ENCODE measurements around the gene PPIL1. TPM values are rescaled to one million over a fixed set of nuclear protein-coding genes. Genes with fewer than 3 reads are reported as not detected.

PPIL1 gene
- 10 to 100 TPM; 27.0 to 29.3 TPM for total RNA-seq

DNA sequence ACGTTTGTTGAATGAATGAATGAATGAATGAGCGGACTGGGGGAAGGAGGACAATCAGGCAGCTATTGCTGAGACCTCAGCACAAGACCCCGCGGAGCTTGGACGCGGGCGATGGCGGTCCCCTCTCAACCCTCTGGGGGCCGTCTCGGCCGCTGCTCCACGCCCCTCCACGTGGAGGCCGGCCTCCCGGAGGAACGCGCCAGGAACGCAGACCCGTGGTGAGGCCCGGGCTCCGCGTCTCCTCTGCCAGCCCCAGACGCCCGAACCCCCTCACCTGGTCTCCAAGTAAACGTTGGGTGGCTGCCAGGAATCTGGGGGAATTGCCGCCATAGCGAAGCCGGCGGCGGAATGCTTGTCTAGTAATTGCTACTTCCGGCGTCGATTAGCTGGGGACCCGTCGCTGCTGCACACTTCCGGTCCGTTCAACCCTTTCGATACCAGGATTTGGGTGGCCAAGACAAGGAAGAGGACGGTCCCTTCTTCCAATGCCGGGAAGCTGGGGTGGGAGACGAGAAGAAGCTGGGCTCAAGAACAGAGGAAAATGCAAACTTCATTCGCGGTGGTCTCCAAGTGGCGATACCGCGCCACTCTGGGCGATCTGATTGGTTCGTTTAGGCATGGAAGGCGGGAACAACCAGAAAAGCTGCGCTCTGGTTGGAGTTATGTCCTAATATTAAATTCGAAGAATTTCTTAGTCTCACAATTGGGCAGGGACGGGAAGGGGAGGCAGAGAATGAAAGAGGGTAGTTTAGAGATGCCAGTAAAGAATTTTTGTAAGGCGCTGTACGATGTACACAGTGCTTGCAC is at the start of gene PPIL1:
PPIL1 (minus strand) TSS at position 361 of the 807 bp plus-strand sequence; CDS start at position 330, 31 bp downstream.
- peak within 1 kb of the TSS; percentile 97 for H3K27ac Mint-ChIP-seq
- H3K27me3 Mint-ChIP-seq = peaks cover 10% of the 10 kb centered on the region
- peak within 1 kb of the TSS; percentile 88 for H3K4me3 Mint-ChIP-seq
- CTCF ChIA-PET = interaction anchor here (0.6 to 6.2 kb wide), 23 partner anchors 11 to 440 kb away, joined by 3 to 77 read pairs (median 4); partner anchors contain the start of gene C6orf89
- H3K9me3 Mint-ChIP-seq = no peaks in the 10 kb centered on the region
- DNase-seq = peak; percentile 86
- H3K4me1 Mint-ChIP-seq = peaks cover 59% of the 10 kb centered on the region
- H3K36me3 Mint-ChIP-seq (ENCODE audit: low read depth) = peaks cover 19% of the 10 kb centered on the region
- POLR2A ChIA-PET = interaction anchor here (0.6 to 0.7 kb wide), 2 partner anchors 14 to 309 kb away, joined by 3 read pairs; no protein-coding TSS in a partner anchor

DNA sequence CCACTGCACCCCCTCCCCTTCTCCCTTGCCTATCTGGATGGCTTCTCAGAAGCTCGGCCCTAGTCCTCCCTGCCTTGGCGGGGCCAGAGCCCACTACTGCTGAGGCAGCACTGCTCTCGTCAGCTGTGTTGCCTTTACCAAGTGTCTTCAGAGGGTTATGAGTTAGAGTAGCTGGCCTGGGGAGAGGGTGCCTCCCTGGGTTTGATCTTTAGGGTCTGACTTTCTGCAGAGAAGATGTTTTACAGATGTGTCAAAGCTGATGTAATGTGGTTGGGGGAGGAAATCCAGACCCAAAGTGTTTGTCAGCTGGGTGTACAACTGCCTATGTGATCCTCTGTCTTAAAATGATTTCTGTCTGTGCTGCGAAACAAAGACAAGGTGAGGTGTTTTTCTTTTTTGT is 49.5 kb upstream of the PPIL1 start:
- DNase-seq = peak; percentile 39
- Mint-ChIP-seq H3K27ac (peak overlapping the region; percentile 81), H3K36me3 (ENCODE audit: low read depth) (peaks cover 41% of the 10 kb centered on the region), H3K27me3 (no peaks in the 10 kb centered on the region), H3K4me3 (no peak overlapping the region), H3K4me1 (peaks cover 47% of the 10 kb centered on the region), H3K9me3 (no peaks in the 10 kb centered on the region)
- ChIA-PET CTCF (interaction anchor here (1.2 kb wide), 1 partner anchor 10 kb away, joined by 3 read pairs; no protein-coding TSS in a partner anchor), POLR2A (no interaction called here)

DNA sequence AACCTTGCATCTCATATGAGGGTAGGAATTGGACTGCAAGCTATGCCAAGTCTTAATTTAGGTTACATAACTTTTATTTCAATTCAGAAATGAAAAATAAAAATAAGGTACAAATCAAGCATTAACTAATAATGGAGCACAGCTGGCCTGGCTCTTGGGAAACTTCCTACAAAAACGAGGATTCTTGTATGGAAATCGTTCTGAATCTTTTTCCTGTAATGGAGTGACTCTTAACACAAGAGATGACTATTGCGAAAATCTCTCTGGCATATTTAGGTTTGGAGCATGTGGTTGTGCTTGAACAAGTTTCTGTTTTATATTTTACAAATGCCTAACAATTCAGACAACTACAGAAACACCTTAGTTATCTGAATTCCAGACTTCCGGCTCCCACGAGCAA is 45.9 kb upstream of the PPIL1 start:
- Mint-ChIP-seq H3K9me3 (no peaks in the 10 kb centered on the region), H3K4me1 (peaks cover 44% of the 10 kb centered on the region), H3K27me3 (no peaks in the 10 kb centered on the region), H3K36me3 (ENCODE audit: low read depth) (peaks cover 57% of the 10 kb centered on the region), H3K4me3 (no peak overlapping the region), H3K27ac (no peak overlapping the region)
- no peak for DNase-seq
- ChIA-PET CTCF (no interaction called here), POLR2A (no interaction called here)

DNA sequence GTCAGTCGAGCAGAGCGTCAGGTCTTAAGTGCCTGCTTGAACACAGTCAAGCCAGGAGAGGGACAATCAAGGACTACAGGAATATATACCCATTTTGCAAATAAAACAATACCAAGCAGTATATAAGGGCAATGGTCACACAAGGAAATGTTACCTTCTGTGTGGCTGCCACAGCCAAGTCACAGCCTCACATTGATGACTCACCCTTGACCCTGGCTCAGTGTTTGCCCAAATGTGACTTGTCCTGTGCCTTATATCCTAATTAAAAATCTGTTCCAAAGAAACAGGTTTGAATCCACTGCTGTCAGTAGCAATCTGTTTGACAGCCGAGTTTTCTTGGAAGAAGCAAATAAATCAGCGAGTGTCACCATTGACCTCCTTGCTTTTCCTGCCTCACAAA is 45.4 kb upstream of the PPIL1 start:
- H3K27ac Mint-ChIP-seq = no peak overlapping the region
- H3K36me3 Mint-ChIP-seq (ENCODE audit: low read depth) = peaks cover 58% of the 10 kb centered on the region
- H3K4me3 Mint-ChIP-seq = no peak overlapping the region
- ChIA-PET POLR2A (no interaction called here), CTCF (no interaction called here)
- peaks cover 44% of the 10 kb centered on the region for H3K4me1 Mint-ChIP-seq
- no peaks in the 10 kb centered on the region for H3K27me3 Mint-ChIP-seq
- H3K9me3 Mint-ChIP-seq = no peaks in the 10 kb centered on the region
- no peak for DNase-seq

DNA sequence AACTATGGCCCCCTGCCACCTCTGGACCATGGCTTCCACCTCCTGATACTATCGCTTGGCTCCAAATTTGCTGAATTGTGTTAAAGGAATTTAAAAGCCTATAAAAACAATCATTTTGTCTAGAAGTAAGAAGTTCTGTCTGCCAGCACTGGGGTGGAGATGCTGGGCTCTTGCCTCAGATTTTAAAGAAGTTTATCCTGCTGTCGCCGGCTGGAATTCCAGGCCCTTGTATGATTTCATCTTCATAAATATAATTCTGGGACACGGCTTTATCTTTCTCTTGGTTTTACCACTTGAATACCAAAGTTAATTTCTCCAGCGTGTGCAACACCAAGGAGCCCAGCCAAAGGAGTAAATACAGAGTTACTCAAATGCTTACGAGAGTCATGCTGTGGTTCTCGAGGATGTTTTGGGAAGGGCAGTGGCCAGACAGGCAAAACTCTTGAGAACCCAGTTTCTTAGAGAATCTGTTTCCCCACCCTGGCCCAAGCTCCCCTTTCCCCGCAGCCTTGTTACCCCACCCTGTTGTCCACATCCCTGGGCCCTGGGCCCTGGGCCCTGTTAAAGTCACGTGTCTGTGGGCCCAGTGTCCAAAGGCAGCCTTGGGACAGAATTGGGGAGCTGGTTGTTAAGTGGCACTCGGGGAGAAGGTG is 43.1 kb upstream of the PPIL1 start:
- Mint-ChIP-seq H3K9me3 (no peaks in the 10 kb centered on the region), H3K4me1 (peaks cover 45% of the 10 kb centered on the region), H3K27ac (no peak overlapping the region), H3K36me3 (ENCODE audit: low read depth) (peaks cover 61% of the 10 kb centered on the region), H3K27me3 (no peaks in the 10 kb centered on the region), H3K4me3 (no peak overlapping the region)
- ChIA-PET POLR2A (no interaction called here), CTCF (no interaction called here)
- DNase-seq = no peak

DNA sequence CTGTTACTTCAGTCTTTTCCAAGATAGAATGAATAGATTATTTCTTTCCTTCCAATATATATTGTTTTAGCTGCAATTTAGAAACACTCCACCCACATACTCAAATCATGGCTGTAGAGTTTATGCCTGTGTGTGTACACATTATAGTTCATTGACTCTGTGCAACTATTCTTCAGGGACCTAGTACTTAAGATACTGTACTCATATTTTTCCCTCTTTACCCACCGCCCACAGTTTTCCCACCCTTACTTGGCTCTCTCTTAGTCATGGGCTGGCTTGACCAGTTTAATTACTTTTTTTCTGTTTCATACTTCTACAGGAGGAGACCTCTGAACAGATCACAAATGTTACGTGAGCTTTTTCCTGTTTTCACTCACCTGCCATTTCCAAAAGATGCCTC is 41.5 kb upstream of the PPIL1 start:
- Mint-ChIP-seq H3K4me3 (no peak overlapping the region), H3K36me3 (ENCODE audit: low read depth) (peaks cover 58% of the 10 kb centered on the region), H3K9me3 (no peaks in the 10 kb centered on the region), H3K27ac (no peak overlapping the region), H3K4me1 (peaks cover 56% of the 10 kb centered on the region), H3K27me3 (no peaks in the 10 kb centered on the region)
- CTCF ChIA-PET = interaction anchor here (1.5 to 2.0 kb wide), 2 partner anchors 10 to 42 kb away, joined by 3 to 6 read pairs; partner anchors contain the start of gene PPIL1
- POLR2A ChIA-PET = no interaction called here
- no peak for DNase-seq

DNA sequence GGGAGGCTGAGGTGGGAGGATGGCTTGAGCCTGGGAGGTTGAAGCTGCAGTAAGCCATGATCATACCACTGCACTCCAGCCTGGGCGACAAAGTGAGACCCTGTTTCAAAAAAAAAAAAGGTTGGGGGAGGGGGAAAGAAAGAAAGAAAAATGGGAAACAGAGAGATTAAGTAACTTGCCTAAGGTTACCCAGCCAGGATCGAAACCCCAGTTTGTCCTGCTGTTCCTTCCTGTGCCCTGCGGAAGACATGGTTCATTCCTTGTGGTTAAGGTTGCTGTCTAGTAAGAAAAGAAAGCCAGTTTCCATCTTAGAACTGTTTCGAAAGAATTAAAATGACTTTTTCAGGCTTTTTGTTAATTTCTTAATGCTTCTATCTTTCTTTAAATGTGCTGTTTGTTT is 41.0 kb upstream of the PPIL1 start:
- Mint-ChIP-seq H3K4me3 (no peak overlapping the region), H3K4me1 (peaks cover 60% of the 10 kb centered on the region), H3K36me3 (ENCODE audit: low read depth) (peaks cover 56% of the 10 kb centered on the region), H3K9me3 (no peaks in the 10 kb centered on the region), H3K27ac (peak overlapping the region; percentile 17), H3K27me3 (no peaks in the 10 kb centered on the region)
- POLR2A ChIA-PET = no interaction called here
- CTCF ChIA-PET = interaction anchor here (1.1 to 2.0 kb wide), 4 partner anchors 11 to 102 kb away, joined by 3 to 6 read pairs (median 4); partner anchors contain the start of gene PPIL1
- no peak for DNase-seq

DNA sequence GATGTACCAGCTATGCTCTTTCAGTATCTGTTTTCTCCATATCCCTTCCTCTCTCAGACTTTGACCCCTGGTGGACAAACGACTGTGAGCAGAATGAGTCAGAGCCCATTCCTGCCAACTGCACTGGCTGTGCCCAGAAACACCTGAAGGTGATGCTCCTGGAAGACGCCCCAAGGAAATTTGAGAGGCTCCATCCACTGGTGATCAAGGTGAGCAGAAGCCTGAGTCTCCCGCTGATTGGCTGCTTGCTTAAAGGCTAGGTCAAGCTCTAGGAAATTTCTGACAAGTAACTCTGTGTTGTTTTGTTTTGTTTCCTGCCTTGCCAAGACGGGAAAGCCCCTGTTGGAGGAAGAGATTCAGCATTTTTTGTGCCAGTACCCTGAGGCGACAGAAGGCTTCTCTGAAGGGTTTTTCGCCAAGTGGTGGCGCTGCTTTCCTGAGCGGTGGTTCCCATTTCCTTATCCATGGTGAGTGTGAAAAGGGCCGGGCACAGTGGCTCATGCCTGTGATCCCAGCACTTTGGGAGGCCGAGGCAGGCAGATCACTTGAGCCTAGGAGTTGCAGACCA is 39.7 kb upstream of the PPIL1 start:
- CTCF ChIA-PET = interaction anchor here (0.5 to 2.0 kb wide), 17 partner anchors 9 to 344 kb away, joined by 3 to 8 read pairs (median 3); partner anchors contain the start of gene C6orf89
- Mint-ChIP-seq H3K27me3 (no peaks in the 10 kb centered on the region), H3K27ac (peak overlapping the region; percentile 90), H3K9me3 (no peaks in the 10 kb centered on the region), H3K4me1 (peaks cover 60% of the 10 kb centered on the region), H3K4me3 (peak overlapping the region; percentile 6), H3K36me3 (ENCODE audit: low read depth) (peaks cover 53% of the 10 kb centered on the region)
- DNase-seq = peak; percentile 44
- POLR2A ChIA-PET = interaction anchor here (0.6 kb wide), 2 partner anchors 36 to 76 kb away, joined by 3 to 4 read pairs; no protein-coding TSS in a partner anchor

DNA sequence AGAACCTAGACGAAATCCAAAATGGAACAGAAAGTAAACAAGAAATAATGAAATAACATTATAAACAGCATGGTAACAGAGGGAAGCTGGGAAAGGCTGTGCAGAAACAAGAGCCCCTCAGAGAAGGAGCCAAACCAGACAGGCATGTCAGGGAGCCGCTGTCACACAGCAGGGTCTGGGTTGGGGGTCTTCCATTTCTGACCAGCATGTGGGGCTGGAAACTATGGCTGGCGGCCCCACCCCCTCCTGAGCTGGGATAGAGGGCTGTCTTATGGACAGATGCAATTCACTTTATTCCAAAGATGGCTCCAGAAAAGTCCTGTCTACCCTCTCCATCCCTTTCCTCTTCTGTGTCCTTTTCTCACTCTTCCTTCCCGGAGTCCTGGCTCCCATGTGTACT is 38.5 kb upstream of the PPIL1 start:
- DNase-seq = no peak
- peaks cover 61% of the 10 kb centered on the region for H3K4me1 Mint-ChIP-seq
- ChIA-PET CTCF (interaction anchor here (0.9 to 1.9 kb wide), 9 partner anchors 8 to 155 kb away, joined by 3 to 8 read pairs (median 3); partner anchors contain the start of gene C6orf89), POLR2A (interaction anchor here (0.6 kb wide), 1 partner anchor 40 kb away, joined by 3 read pairs; no protein-coding TSS in a partner anchor)
- H3K9me3 Mint-ChIP-seq = no peaks in the 10 kb centered on the region
- peak overlapping the region; percentile 90 for H3K27ac Mint-ChIP-seq
- H3K4me3 Mint-ChIP-seq = peak overlapping the region; percentile 71
- no peaks in the 10 kb centered on the region for H3K27me3 Mint-ChIP-seq
- H3K36me3 Mint-ChIP-seq (ENCODE audit: low read depth) = peaks cover 51% of the 10 kb centered on the region

DNA sequence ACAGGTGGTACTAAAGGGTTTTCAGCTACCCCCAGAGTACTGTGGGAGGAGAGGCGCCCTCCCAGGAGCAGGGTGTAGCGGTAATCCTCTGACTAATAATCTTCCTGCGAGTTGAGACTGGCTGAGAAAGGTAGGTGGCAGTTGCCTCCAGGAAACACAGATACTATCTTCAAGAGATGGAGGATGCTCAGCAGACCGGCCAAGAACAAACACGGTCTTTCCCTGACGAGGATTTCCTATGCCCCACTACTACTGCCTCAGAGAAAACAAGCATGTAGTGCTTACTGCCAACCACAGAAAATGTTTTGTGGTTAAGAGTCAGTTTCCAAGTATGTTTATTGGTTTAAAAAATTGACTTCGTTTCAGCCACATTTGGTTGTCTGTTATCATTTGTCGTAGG is 38.0 kb upstream of the PPIL1 start:
- Mint-ChIP-seq H3K36me3 (ENCODE audit: low read depth) (peaks cover 53% of the 10 kb centered on the region), H3K9me3 (no peaks in the 10 kb centered on the region), H3K27ac (peak overlapping the region; percentile 90), H3K4me1 (peaks cover 66% of the 10 kb centered on the region), H3K27me3 (no peaks in the 10 kb centered on the region), H3K4me3 (peak overlapping the region; percentile 71)
- peak; percentile 84 for DNase-seq
- CTCF ChIA-PET = interaction anchor here (0.8 to 1.5 kb wide), 8 partner anchors 14 to 212 kb away, joined by 3 to 5 read pairs (median 3); partner anchors contain the start of gene C6orf89
- POLR2A ChIA-PET = interaction anchor here (0.6 to 1.0 kb wide), 2 partner anchors 10 to 39 kb away, joined by 3 read pairs; no protein-coding TSS in a partner anchor

DNA sequence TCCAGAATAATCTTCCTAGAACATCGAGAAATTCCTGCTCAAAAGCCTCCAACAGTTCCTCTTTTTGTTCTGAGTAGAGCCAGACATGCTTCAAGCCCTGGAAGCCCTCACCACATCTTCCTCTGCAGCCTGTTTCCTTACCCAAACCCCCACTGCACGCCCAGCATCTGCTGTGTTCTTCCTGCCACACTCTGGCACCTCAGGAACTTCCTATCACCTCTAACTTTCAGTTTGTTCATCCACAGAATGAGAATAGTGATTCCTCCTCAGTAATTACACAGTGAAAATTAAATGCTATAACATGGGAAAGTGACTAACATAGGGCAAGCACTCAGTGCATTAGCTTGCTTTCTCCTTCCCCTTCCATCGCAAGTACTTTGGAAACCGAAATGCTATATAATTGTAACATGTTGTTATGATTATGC is 37.4 kb upstream of the PPIL1 start:
- H3K9me3 Mint-ChIP-seq = no peaks in the 10 kb centered on the region
- peaks cover 71% of the 10 kb centered on the region for H3K4me1 Mint-ChIP-seq
- DNase-seq = peak; percentile 47
- H3K27ac Mint-ChIP-seq = peak overlapping the region; percentile 90
- POLR2A ChIA-PET = interaction anchor here (1.0 kb wide), 1 partner anchor 9 kb away, joined by 3 read pairs; no protein-coding TSS in a partner anchor
- peaks cover 51% of the 10 kb centered on the region for H3K36me3 Mint-ChIP-seq (ENCODE audit: low read depth)
- peak overlapping the region; percentile 71 for H3K4me3 Mint-ChIP-seq
- no peaks in the 10 kb centered on the region for H3K27me3 Mint-ChIP-seq
- CTCF ChIA-PET = interaction anchor here (0.8 to 1.4 kb wide), 5 partner anchors 26 to 211 kb away, joined by 3 to 4 read pairs (median 3); partner anchors contain the start of gene C6orf89

DNA sequence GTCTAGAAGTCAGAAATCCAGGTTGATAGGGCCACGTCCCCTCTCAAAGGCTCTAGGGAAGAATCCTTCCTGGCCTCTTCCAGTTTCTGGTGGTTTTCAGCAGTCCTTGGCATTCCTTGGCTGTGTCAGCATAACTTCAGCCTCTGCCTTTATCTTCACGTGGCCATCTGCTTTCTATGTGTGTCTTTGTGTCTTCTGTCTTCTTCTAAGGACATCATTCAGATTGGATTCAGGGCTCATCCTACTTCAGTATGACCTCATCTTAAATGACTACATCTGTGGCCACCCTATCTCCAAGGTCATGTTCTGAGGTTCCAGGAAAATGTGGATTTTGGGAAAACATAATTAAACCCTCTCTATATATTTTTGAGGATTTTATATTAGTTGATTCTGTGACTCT is 34.1 kb upstream of the PPIL1 start:
- no peak overlapping the region for H3K27ac Mint-ChIP-seq
- no peaks in the 10 kb centered on the region for H3K27me3 Mint-ChIP-seq
- DNase-seq = no peak
- H3K4me1 Mint-ChIP-seq = peaks cover 68% of the 10 kb centered on the region
- peaks cover 49% of the 10 kb centered on the region for H3K36me3 Mint-ChIP-seq (ENCODE audit: low read depth)
- CTCF ChIA-PET = interaction anchor here (0.5 to 2.6 kb wide), 3 partner anchors 35 to 181 kb away, joined by 3 to 9 read pairs (median 4); partner anchors contain the start of gene PPIL1
- H3K9me3 Mint-ChIP-seq = no peaks in the 10 kb centered on the region
- no peak overlapping the region for H3K4me3 Mint-ChIP-seq
- POLR2A ChIA-PET = no interaction called here
